ENCODE data around the gene CNTRL.

GRCh38 chr9:121120386-121120785 is 45.6 kb downstream of the CNTRL start:
- no peak for TF ChIP-seq CTCF (IDR thresholded peaks at IDR 0.05)
- TF ChIP-seq POLR2A (IDR thresholded peaks at IDR 0.05), result no peak
